Activated CD4-positive, alpha-beta T cell treated with anti-CD3 and anti-CD28 coated beads, Interleukin-2, amount 10 ng/mL, durations not matched to agents 7 days and 5 days (primary cell): Measurements from ENCODE around the gene NLGN1. TPM values are rescaled to one million over a fixed set of nuclear protein-coding genes. Genes with fewer than 3 reads are reported as not detected.

Experiments
- CTCF ChIA-PET: fragments of 350-600 bp; sonication (Branson Sonifier 250); formaldehyde crosslinking; loops from one replicate; lab custom pipeline; 2021; ENCODE audit warnings: antibody characterized with exemption; lab: Charles Lee
- POLR2A ChIA-PET: fragments of 350-600 bp; sonication (Branson Sonifier 250); formaldehyde crosslinking; loops from one replicate; lab custom pipeline; 2021; ENCODE audit warnings: antibody characterized with exemption; lab: Charles Lee
- DNase-seq: peaks from one replicate; pipeline ENCODE4 v3.0.0-alpha.2; 2020
- H3K27ac Mint-ChIP-seq: one replicate; pipeline ENCODE4 v1.8.0; 2021; ENCODE audit warnings: mild to moderate bottlenecking, moderate library complexity, mixed read lengths
- H3K27me3 Mint-ChIP-seq: one replicate; pipeline ENCODE4 v1.8.0; 2021; ENCODE audit warnings: mixed read lengths
- H3K36me3 Mint-ChIP-seq: one replicate; pipeline ENCODE4 v1.8.0; 2021; ENCODE audit warnings: low read depth, mixed read lengths
- H3K4me1 Mint-ChIP-seq: one replicate; pipeline ENCODE4 v1.8.0; 2021; ENCODE audit warnings: mixed read lengths
- H3K4me3 Mint-ChIP-seq: one replicate; pipeline ENCODE4 v1.8.0; 2021; ENCODE audit warnings: mild to moderate bottlenecking, moderate library complexity, mixed read lengths
- H3K9me3 Mint-ChIP-seq: one replicate; pipeline ENCODE4 v1.8.0; 2021; ENCODE audit warnings: mixed read lengths
- total RNA-seq, 2 experiments: library from RNA; stranded (reverse); gene quantifications; one replicate each; pipeline ENCODE4 v1.2.3, GENCODE V29; 2021

The NLGN1 gene
- total RNA-seq, 2 experiments from 2014 or later, result not detected

GRCh38 chr3:173789530-173790162 is 392.1 kb downstream of the NLGN1 start:
- H3K9me3 Mint-ChIP-seq, result no peaks in the 10 kb centered on the region
- DNase-seq, result no peak
- H3K4me1 Mint-ChIP-seq, result no peaks in the 10 kb centered on the region
- H3K4me3 Mint-ChIP-seq, result no peak overlapping the region
- no peaks in the 10 kb centered on the region for H3K36me3 Mint-ChIP-seq
- POLR2A ChIA-PET, result no interaction called here
- CTCF ChIA-PET, result interaction anchor here (0.7 kb wide), 2 partner anchors 74 to 631 kb away, joined by 3 to 4 read pairs; no protein-coding TSS in a partner anchor
- no peaks in the 10 kb centered on the region for H3K27me3 Mint-ChIP-seq
- no peak overlapping the region for H3K27ac Mint-ChIP-seq

DNA sequence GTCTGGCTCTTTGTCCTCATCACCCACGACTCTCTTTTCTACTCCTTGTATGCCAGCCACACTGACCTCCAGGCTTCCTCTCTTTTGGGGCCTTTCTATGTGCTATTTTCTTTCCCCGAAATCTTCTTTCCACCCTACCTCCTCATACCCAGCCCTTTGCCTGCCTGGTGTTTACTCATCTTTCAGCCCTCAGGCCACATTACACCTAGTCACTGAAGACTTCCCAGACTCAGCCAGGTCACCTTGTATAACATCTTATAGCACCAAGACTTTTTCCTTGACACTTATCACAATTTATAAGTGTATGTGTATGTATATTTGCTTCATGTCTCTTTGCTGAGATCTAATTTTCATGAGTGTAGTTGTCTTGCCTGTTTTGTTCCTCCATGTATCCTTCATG is 396.4 kb downstream of the NLGN1 start:
- DNase-seq, result no peak
- Mint-ChIP-seq H3K36me3 (no peaks in the 10 kb centered on the region), H3K4me1 (no peaks in the 10 kb centered on the region), H3K27ac (no peak overlapping the region), H3K27me3 (no peaks in the 10 kb centered on the region), H3K4me3 (no peak overlapping the region), H3K9me3 (no peaks in the 10 kb centered on the region)
- ChIA-PET POLR2A (no interaction called here), CTCF (no interaction called here)

GRCh38 chr3:173796405-173796804 is 398.9 kb downstream of the NLGN1 start:
- H3K4me3 Mint-ChIP-seq, result no peak overlapping the region
- DNase-seq, result no peak
- ChIA-PET CTCF (no interaction called here), POLR2A (no interaction called here)
- no peak overlapping the region for H3K27ac Mint-ChIP-seq
- H3K27me3 Mint-ChIP-seq, result no peaks in the 10 kb centered on the region
- no peaks in the 10 kb centered on the region for H3K4me1 Mint-ChIP-seq
- H3K36me3 Mint-ChIP-seq, result no peaks in the 10 kb centered on the region
- H3K9me3 Mint-ChIP-seq, result no peaks in the 10 kb centered on the region

DNA sequence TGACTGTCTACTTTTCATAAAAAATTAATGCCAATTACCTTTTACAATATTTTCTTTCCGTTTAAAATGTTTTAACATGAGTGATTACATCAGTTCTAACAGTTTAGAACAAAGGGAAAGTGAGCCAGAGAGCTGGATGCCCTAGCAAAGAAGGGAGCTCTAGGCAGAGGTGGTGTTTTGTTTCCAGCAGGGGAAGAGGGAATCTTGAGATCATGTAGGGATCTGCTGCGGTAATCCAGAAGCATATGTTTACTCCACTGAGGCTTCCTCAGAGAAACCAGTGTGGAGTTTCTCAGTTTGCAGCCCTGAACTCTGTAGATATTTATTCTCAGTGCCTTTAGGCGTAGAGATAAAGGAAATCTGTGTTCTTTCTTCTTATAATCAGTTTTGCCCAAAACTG is 399.3 kb downstream of the NLGN1 start:
- Mint-ChIP-seq H3K4me1 (no peaks in the 10 kb centered on the region), H3K4me3 (no peak overlapping the region), H3K36me3 (no peaks in the 10 kb centered on the region), H3K27me3 (no peaks in the 10 kb centered on the region), H3K27ac (no peak overlapping the region), H3K9me3 (no peaks in the 10 kb centered on the region)
- CTCF ChIA-PET, result no interaction called here
- POLR2A ChIA-PET, result no interaction called here
- DNase-seq, result no peak

- H3K27ac Mint-ChIP-seq, result no peak overlapping the region
- H3K9me3 Mint-ChIP-seq, result no peaks in the 10 kb centered on the region
- no peaks in the 10 kb centered on the region for H3K4me1 Mint-ChIP-seq
- H3K27me3 Mint-ChIP-seq, result no peaks in the 10 kb centered on the region
- ChIA-PET POLR2A (no interaction called here), CTCF (no interaction called here)
- no peaks in the 10 kb centered on the region for H3K36me3 Mint-ChIP-seq
- DNase-seq, result no peak
- no peak overlapping the region for H3K4me3 Mint-ChIP-seq
Measured at GRCh38 chr3:173799060-173799816, 401.7 kb downstream of the NLGN1 start.

DNA sequence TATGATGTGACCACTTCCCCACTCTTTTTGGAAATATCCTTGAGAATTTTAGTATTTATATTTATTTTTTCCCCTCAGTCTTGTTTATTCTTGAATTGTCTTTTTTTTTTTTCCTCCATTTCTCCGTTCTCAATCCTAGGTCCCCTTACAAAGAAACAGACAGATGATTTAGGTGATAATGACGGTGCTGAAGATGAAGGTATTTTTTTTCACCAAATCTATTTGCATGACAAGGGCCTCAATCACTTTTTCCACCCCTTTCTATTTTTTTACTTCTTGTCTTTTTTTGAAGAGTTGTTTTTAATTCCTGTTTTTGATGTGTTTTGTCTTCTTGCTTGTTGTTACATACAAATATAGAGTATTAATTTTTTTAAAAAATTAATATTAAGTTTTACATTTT is 402.6 kb downstream of the NLGN1 start:
- Mint-ChIP-seq H3K4me3 (no peak overlapping the region), H3K27me3 (no peaks in the 10 kb centered on the region), H3K9me3 (no peaks in the 10 kb centered on the region), H3K27ac (no peak overlapping the region), H3K4me1 (no peaks in the 10 kb centered on the region), H3K36me3 (no peaks in the 10 kb centered on the region)
- POLR2A ChIA-PET, result no interaction called here
- CTCF ChIA-PET, result no interaction called here
- no peak for DNase-seq

DNA sequence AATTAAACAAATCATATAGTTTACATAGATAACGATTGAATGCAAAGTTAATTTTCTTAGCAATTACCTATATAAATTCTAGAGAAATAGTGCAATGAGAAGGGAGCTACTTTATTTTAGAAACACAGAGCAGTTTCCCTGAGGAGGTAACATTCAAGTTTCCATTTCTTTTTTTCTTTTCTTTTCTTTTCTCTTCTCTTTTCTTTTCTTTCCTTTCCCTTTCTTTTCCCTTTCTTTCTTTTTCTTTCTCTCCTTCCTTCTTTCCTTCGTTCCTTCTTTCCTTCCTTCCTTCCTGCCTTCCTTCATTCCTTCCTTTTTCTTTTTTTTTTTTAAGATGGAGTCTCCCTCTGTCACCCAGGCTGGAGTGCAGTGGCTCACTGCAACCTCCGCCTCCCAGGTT is 417.3 kb downstream of the NLGN1 start:
- H3K36me3 Mint-ChIP-seq, result no peaks in the 10 kb centered on the region
- no peaks in the 10 kb centered on the region for H3K27me3 Mint-ChIP-seq
- no peaks in the 10 kb centered on the region for H3K9me3 Mint-ChIP-seq
- H3K4me3 Mint-ChIP-seq, result no peak overlapping the region
- DNase-seq, result no peak
- CTCF ChIA-PET, result no interaction called here
- H3K27ac Mint-ChIP-seq, result no peak overlapping the region
- POLR2A ChIA-PET, result no interaction called here
- H3K4me1 Mint-ChIP-seq, result no peaks in the 10 kb centered on the region

- ChIA-PET POLR2A (no interaction called here), CTCF (no interaction called here)
- Mint-ChIP-seq H3K4me3 (no peak overlapping the region), H3K27me3 (no peaks in the 10 kb centered on the region), H3K4me1 (no peaks in the 10 kb centered on the region), H3K27ac (no peak overlapping the region), H3K36me3 (no peaks in the 10 kb centered on the region), H3K9me3 (no peaks in the 10 kb centered on the region)
- DNase-seq, result no peak
Measured at GRCh38 chr3:173819368-173819767, 421.8 kb downstream of the NLGN1 start.

DNA sequence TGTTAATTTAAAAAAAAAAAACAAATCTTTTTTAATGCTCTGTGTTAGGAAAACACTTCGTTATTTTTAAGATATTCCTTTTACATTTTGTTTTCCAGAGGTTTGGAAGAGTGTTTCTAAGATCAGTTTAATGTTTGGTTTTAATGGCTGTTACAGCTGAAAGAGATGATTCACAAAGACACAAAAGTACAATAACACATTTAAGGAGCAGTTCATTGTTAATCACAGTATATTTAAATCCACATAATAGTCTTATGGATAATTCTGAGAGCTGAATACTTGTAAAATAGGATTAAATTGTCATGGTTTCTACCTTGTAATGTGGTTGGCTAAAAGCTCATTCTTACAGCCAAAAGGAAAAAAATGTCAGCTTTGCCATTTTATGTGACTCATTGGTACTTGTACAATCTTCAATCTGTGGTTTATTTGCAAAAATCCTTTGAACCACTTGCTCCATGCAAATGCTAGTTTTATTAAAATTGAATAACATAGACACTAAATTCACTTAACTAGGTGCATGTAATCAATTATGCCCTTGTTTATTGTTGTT is 426.4 kb downstream of the NLGN1 start:
- Mint-ChIP-seq H3K27ac (no peak overlapping the region), H3K9me3 (no peaks in the 10 kb centered on the region), H3K36me3 (no peaks in the 10 kb centered on the region), H3K4me3 (no peak overlapping the region), H3K27me3 (no peaks in the 10 kb centered on the region), H3K4me1 (no peaks in the 10 kb centered on the region)
- ChIA-PET POLR2A (no interaction called here), CTCF (no interaction called here)
- no peak for DNase-seq

GRCh38 chr3:173825730-173826129 is 428.2 kb downstream of the NLGN1 start:
- CTCF ChIA-PET, result no interaction called here
- POLR2A ChIA-PET, result no interaction called here
- no peak for DNase-seq
- no peaks in the 10 kb centered on the region for H3K4me1 Mint-ChIP-seq
- H3K9me3 Mint-ChIP-seq, result no peaks in the 10 kb centered on the region
- no peak overlapping the region for H3K27ac Mint-ChIP-seq
- H3K36me3 Mint-ChIP-seq, result no peaks in the 10 kb centered on the region
- H3K4me3 Mint-ChIP-seq, result no peak overlapping the region
- H3K27me3 Mint-ChIP-seq, result no peaks in the 10 kb centered on the region

DNA sequence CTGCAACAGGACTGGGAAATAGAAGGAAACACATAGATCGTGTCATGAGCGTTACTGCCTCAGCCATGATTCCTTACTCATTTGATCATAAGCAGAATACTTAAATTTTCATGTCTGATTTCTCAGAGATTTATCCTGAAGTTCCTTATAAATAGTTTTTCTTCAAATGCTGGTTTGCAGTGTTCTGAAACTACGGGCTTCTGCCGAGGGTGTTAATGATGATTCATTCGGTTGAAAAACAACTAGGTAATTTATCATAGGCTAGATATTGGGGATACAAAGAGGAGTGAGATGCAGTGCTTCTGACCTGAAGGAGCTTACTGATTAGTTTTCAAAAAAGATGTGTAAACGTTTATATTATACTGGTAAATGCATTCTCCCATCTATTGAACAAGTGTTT is 428.9 kb downstream of the NLGN1 start:
- Mint-ChIP-seq H3K4me1 (no peaks in the 10 kb centered on the region), H3K36me3 (no peaks in the 10 kb centered on the region), H3K4me3 (no peak overlapping the region), H3K9me3 (no peaks in the 10 kb centered on the region), H3K27me3 (no peaks in the 10 kb centered on the region), H3K27ac (no peak overlapping the region)
- ChIA-PET POLR2A (no interaction called here), CTCF (no interaction called here)
- DNase-seq, result no peak

- Mint-ChIP-seq H3K27me3 (no peaks in the 10 kb centered on the region), H3K9me3 (no peaks in the 10 kb centered on the region), H3K4me3 (no peak overlapping the region), H3K27ac (no peak overlapping the region), H3K36me3 (no peaks in the 10 kb centered on the region), H3K4me1 (no peaks in the 10 kb centered on the region)
- ChIA-PET POLR2A (no interaction called here), CTCF (no interaction called here)
- no peak for DNase-seq
Measured at GRCh38 chr3:173826901-173827609, 429.5 kb downstream of the NLGN1 start.

DNA sequence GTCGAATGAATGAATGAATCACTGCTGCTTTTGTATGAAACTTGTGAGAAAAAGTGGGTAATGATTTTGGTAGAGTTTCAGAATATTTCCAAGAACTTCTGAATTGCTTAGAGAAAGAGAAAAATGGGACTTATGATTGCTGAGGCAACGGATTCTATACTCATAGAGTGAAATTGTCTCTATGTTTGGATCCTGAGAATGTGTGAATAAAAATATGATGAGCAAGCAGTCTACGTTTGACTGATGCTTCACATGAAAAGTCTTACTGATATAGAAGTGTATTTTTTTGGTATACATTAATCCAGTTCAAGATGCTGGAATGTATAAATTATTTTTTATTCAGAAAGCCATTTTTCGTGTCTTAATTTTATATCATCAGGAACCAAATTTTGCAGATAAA is 441.1 kb downstream of the NLGN1 start:
- H3K27me3 Mint-ChIP-seq, result no peaks in the 10 kb centered on the region
- H3K4me1 Mint-ChIP-seq, result no peaks in the 10 kb centered on the region
- no peak overlapping the region for H3K27ac Mint-ChIP-seq
- no peaks in the 10 kb centered on the region for H3K9me3 Mint-ChIP-seq
- H3K36me3 Mint-ChIP-seq, result no peaks in the 10 kb centered on the region
- no peak for DNase-seq
- H3K4me3 Mint-ChIP-seq, result no peak overlapping the region
- CTCF ChIA-PET, result no interaction called here
- POLR2A ChIA-PET, result no interaction called here
